IPS-18c (cell line): ENCODE data around the gene CDKL5.
"Not testable (repeated sequence)": the region's sequence is repeated elsewhere in the genome, so short reads cannot be mapped to it uniquely, and the experiment has no call there.

Source experiments
- H3K4me3 ChIP-seq: 2 replicates; pipeline ENCODE4 v1.7.0; 2013; ENCODE audit warnings: low read depth, mild to moderate bottlenecking, low read length, moderate library complexity; ENCODE audit not compliant: insufficient read depth
- H3K9me3 ChIP-seq: one replicate; pipeline ENCODE4 v1.6.1; 2013; ENCODE audit warnings: mild to moderate bottlenecking, low read length, moderate library complexity; ENCODE audit not compliant: control insufficient read depth, insufficient read depth

Gene CDKL5

GRCh38 chrX:18425199-18426003 is at the start of gene CDKL5:
Gene CDKL5 (plus strand): TSS chrX:18425608. CDS start chrX:18507097, 81,489 bp downstream.
- H3K4me3 ChIP-seq: peak within 1 kb of the TSS; percentile 77
- no peaks in the 10 kb centered on the region for H3K9me3 ChIP-seq

GRCh38 chrX:18377796-18378195 is 47.6 kb upstream of the CDKL5 start:
- Histone ChIP-seq H3K9me3 (peaks cover 5% of the 10 kb centered on the region), H3K4me3 (no peak overlapping the region)

GRCh38 chrX:18389966-18390365 is 35.4 kb upstream of the CDKL5 start:
- peaks cover 2% of the 10 kb centered on the region for H3K9me3 ChIP-seq
- no peak overlapping the region for H3K4me3 ChIP-seq

GRCh38 chrX:18390941-18391538 is 34.4 kb upstream of the CDKL5 start:
- no peak overlapping the region for H3K4me3 ChIP-seq
- peaks cover 2% of the 10 kb centered on the region for H3K9me3 ChIP-seq

GRCh38 chrX:18394477-18394876 is 30.9 kb upstream of the CDKL5 start:
- Histone ChIP-seq H3K4me3 (no peak overlapping the region), H3K9me3 (no peaks in the 10 kb centered on the region)

- H3K9me3 ChIP-seq: peaks cover 9% of the 10 kb centered on the region
- H3K4me3 ChIP-seq: no peak overlapping the region
These were observed 23.6 kb upstream of the CDKL5 start for GRCh38 chrX:18401848-18402213.

- Histone ChIP-seq H3K4me3 (no peak overlapping the region), H3K9me3 (peaks cover 10% of the 10 kb centered on the region)
These were observed 18.7 kb upstream of the CDKL5 start for GRCh38 chrX:18406531-18407266.

GRCh38 chrX:18410038-18410437 is 15.4 kb upstream of the CDKL5 start:
- Histone ChIP-seq H3K9me3 (peaks cover 2% of the 10 kb centered on the region), H3K4me3 (no peak overlapping the region)

GRCh38 chrX:18415386-18415785 is 10.0 kb upstream of the CDKL5 start:
- peaks cover 2% of the 10 kb centered on the region for H3K9me3 ChIP-seq
- no peak overlapping the region for H3K4me3 ChIP-seq

- no peaks in the 10 kb centered on the region for H3K9me3 ChIP-seq
These were observed 3.1 kb upstream of the CDKL5 start for GRCh38 chrX:18422325-18422724.

GRCh38 chrX:18422886-18423285 is 2.5 kb upstream of the CDKL5 start:
- Histone ChIP-seq H3K4me3 (no peak overlapping the region), H3K9me3 (no peaks in the 10 kb centered on the region)

More at GRCh38 chrX:18422325-18422724, 3.1 kb upstream of the CDKL5 start:
- H3K4me3 ChIP-seq: no peak overlapping the region

GRCh38 chrX:18424482-18425198 is 768 bp upstream of the CDKL5 start:
- peak overlapping the region; percentile 77 for H3K4me3 ChIP-seq
- H3K9me3 ChIP-seq: no peaks in the 10 kb centered on the region

- peak overlapping the region; percentile 65 for H3K4me3 ChIP-seq
These were observed 554 bp downstream of the CDKL5 start for GRCh38 chrX:18426004-18426320.

GRCh38 chrX:18428006-18428405 is 2.6 kb downstream of the CDKL5 start:
- no peak overlapping the region for H3K4me3 ChIP-seq

More at GRCh38 chrX:18426004-18426320, 554 bp downstream of the CDKL5 start:
- no peaks in the 10 kb centered on the region for H3K9me3 ChIP-seq

GRCh38 chrX:18433288-18433687 is 7.9 kb downstream of the CDKL5 start:
- H3K4me3 ChIP-seq, H3K9me3 ChIP-seq: not testable (repeated sequence)

More at GRCh38 chrX:18428006-18428405, 2.6 kb downstream of the CDKL5 start:
- H3K9me3 ChIP-seq: no peaks in the 10 kb centered on the region

GRCh38 chrX:18434896-18435295 is 9.5 kb downstream of the CDKL5 start:
- no peaks in the 10 kb centered on the region for H3K9me3 ChIP-seq
- H3K4me3 ChIP-seq: no peak overlapping the region

GRCh38 chrX:18436017-18436416 is 10.6 kb downstream of the CDKL5 start:
- Histone ChIP-seq H3K9me3 (no peaks in the 10 kb centered on the region), H3K4me3 (no peak overlapping the region)
